GM12878 (cell line): ENCODE data around the gene DNAH11. TPM values are rescaled to one million over a fixed set of nuclear protein-coding genes. Genes with fewer than 3 reads are reported as not detected.

Source experiments
- BHLHE40 ChIP-seq, 2 experiments: fragments of 450-650 bp in 1 of 2; IDR thresholded peaks; 2 replicates each; pipeline ENCODE4 v1.6.1; 2011 to 2017; ENCODE audit warnings: low read depth in 2 of 2, borderline replicate concordance in 1 of 2, improper control_type of control experiment in 1 of 2, low read length in 1 of 2, mild to moderate bottlenecking in 1 of 2
- BMI1 ChIP-seq: fragments of 450-650 bp; IDR thresholded peaks from 2 replicates; pipeline ENCODE4 v1.6.1; 2016; ENCODE audit warnings: mild to moderate bottlenecking, moderate library complexity, borderline replicate concordance
- CBFB ChIP-seq: IDR thresholded peaks from 2 replicates; pipeline ENCODE4 v1.6.1; 2016; ENCODE audit warnings: antibody characterized with exemption, low read depth
- CEBPB ChIP-seq, 2 experiments: fragments of 150-350 bp in 1 of 2; IDR thresholded peaks; 2 replicates each; pipeline ENCODE4 v1.6.1; 2012 to 2014; ENCODE audit warnings: low read depth in 2 of 2, low read length in 2 of 2, borderline replicate concordance in 1 of 2, inconsistent platforms in 1 of 2
- CHD2 ChIP-seq: IDR thresholded peaks from 2 replicates; pipeline ENCODE4 v1.6.1; 2011; ENCODE audit warnings: low read depth, low read length, improper control_type of control experiment, borderline replicate concordance
- E2F4 ChIP-seq: IDR thresholded peaks from 2 replicates; pipeline ENCODE4 v1.6.1; 2012; ENCODE audit warnings: low read depth, low read length, improper control_type of control experiment
- ELK1 ChIP-seq: IDR thresholded peaks from 2 replicates; pipeline ENCODE4 v1.6.1; 2012; ENCODE audit warnings: low read depth, low read length, improper control_type of control experiment
- EZH2 ChIP-seq: IDR thresholded peaks from 2 replicates; pipeline ENCODE4 v1.6.1; 2012; ENCODE audit warnings: low read depth, mild to moderate bottlenecking, control low read depth, inconsistent platforms, low read length, borderline replicate concordance; ENCODE audit not compliant: control insufficient read depth
- FOS ChIP-seq: IDR thresholded peaks from 3 replicates; pipeline ENCODE4 v1.6.1; 2011; ENCODE audit warnings: borderline replicate concordance; ENCODE audit not compliant: insufficient read length; ENCODE audit errors: extremely low read depth
- GATAD2B ChIP-seq: fragments of 450-650 bp; conservative IDR thresholded peaks from 2 replicates; pipeline ENCODE4 v1.6.1; 2017; ENCODE audit warnings: low read depth, mild to moderate bottlenecking, moderate library complexity
- HDGF ChIP-seq: fragments of 450-650 bp; IDR thresholded peaks from 2 replicates; pipeline ENCODE4 v1.6.1; 2016; ENCODE audit warnings: antibody characterized with exemption
- JUNB ChIP-seq: IDR thresholded peaks from 2 replicates; pipeline ENCODE4 v1.6.1; 2016; ENCODE audit warnings: antibody characterized with exemption, mild to moderate bottlenecking
- KDM1A ChIP-seq: fragments of 200-600 bp; sonication (generic); IDR thresholded peaks from 2 replicates; pipeline ENCODE4 v1.6.1; 2016; ENCODE audit warnings: borderline replicate concordance
- LARP7 ChIP-seq: fragments of 450-650 bp; IDR thresholded peaks from 2 replicates; pipeline ENCODE4 v1.6.1; 2017; ENCODE audit warnings: mild to moderate bottlenecking
- NFYB ChIP-seq: IDR thresholded peaks from 2 replicates; pipeline ENCODE4 v1.6.1; 2011; ENCODE audit warnings: low read depth, mild to moderate bottlenecking, low read length, improper control_type of control experiment, moderate library complexity; ENCODE audit not compliant: insufficient read depth
- NKRF ChIP-seq: fragments of 450-650 bp; conservative IDR thresholded peaks from 2 replicates; pipeline ENCODE4 v1.6.1; 2017; ENCODE audit warnings: mild to moderate bottlenecking, moderate library complexity
- NR2C2 ChIP-seq: IDR thresholded peaks from 2 replicates; pipeline ENCODE4 v1.6.1; 2011; ENCODE audit warnings: borderline replicate concordance, low read depth; ENCODE audit not compliant: control insufficient read depth, insufficient read length
- PML ChIP-seq: IDR thresholded peaks from 2 replicates; pipeline ENCODE4 v1.6.1; 2012; ENCODE audit warnings: low read length, inconsistent platforms
- RAD51 ChIP-seq: fragments of 450-650 bp; IDR thresholded peaks from 2 replicates; pipeline ENCODE4 v1.6.1; 2016; ENCODE audit warnings: moderate library complexity, mild to moderate bottlenecking, inconsistent platforms
- SKIL ChIP-seq: fragments of 450-650 bp; IDR thresholded peaks from 2 replicates; pipeline ENCODE4 v1.6.1; 2017; ENCODE audit warnings: mild to moderate bottlenecking, low read depth, inconsistent platforms; ENCODE audit not compliant: poor library complexity, severe bottlenecking
- SUPT20H ChIP-seq: IDR thresholded peaks from 2 replicates; pipeline ENCODE4 v1.6.1; 2011; ENCODE audit warnings: low read depth, mild to moderate bottlenecking, low read length, moderate library complexity, borderline replicate concordance; ENCODE audit not compliant: control insufficient read depth
- TAF1 ChIP-seq: IDR thresholded peaks from 2 replicates; pipeline ENCODE4 v1.6.1; 2011; ENCODE audit warnings: mild to moderate bottlenecking, low read depth, low read length, borderline replicate concordance
- TARDBP ChIP-seq: IDR thresholded peaks from 2 replicates; pipeline ENCODE4 v1.6.1; 2016; ENCODE audit warnings: borderline replicate concordance
- WRNIP1 ChIP-seq: IDR thresholded peaks from 2 replicates; pipeline ENCODE4 v1.6.1; 2011; ENCODE audit warnings: low read depth, low read length, improper control_type of control experiment, borderline replicate concordance
- ZBED1 ChIP-seq: IDR thresholded peaks from 2 replicates; pipeline ENCODE4 v1.6.1; 2016; ENCODE audit warnings: borderline replicate concordance
- ZNF24 ChIP-seq: fragments of 450-650 bp; IDR thresholded peaks from 2 replicates; pipeline ENCODE4 v1.6.1; 2017; ENCODE audit warnings: antibody characterized with exemption, mild to moderate bottlenecking
- ZNF384 ChIP-seq: IDR thresholded peaks from 2 replicates; pipeline ENCODE4 v1.6.1; 2012; ENCODE audit warnings: low read depth, mild to moderate bottlenecking, low read length, improper control_type of control experiment, borderline replicate concordance
- polyA plus RNA-seq, 11 experiments: library from polyadenylated mRNA; depleted of rRNA in 4 of 11; unstranded in 6 of 11; stranded (reverse) in 5 of 11; fragments of >200 nt; fragmentation: Nextera tagmentation in 4 of 11; fragmentation: Illumina TruSeq in 1 of 11; extraction: Ambion mirVana in 4 of 11; extraction: Trizol in 1 of 11; gene quantifications; 1 replicate in 1 of 11; 2 replicates in 10 of 11; pipeline versions ENCODE4 v1.2.1 to v1.2.3, GENCODE V29; 2011 to 2016; ENCODE audit warnings: inconsistent platforms in 2 of 11, missing spikeins in 2 of 11, low read depth in 1 of 11
- total RNA-seq, 4 experiments: library from RNA; depleted of rRNA in 3 of 4; stranded (reverse); fragments of >200 nt in 3 of 4; fragmentation: Illumina TruSeq in 1 of 4; extraction: Trizol in 1 of 4; gene quantifications; 2 replicates each; pipeline versions ENCODE4 v1.2.1 to v1.2.3, GENCODE V29; 2013 to 2021

DNAH11 gene
- total and polyA plus RNA-seq, 10 of the 15 experiments (the other 5 are each of a cell fraction or from before 2014, with no cell fraction given): 0.03 to 0.56 (median 0.10) TPM

- no peak for TF ChIP-seq CEBPB (IDR thresholded peaks at IDR 0.05; ENCODE audit: borderline replicate concordance in 1 of 2, low read depth in 2 of 2, low read length in 2 of 2)
- TF ChIP-seq NKRF: no peak
- peak; percentile 40 to 42; a peak in 1 of 4 replicates for TF ChIP-seq BHLHE40 (IDR thresholded peaks at IDR 0.05; ENCODE audit: borderline replicate concordance in 1 of 2, low read depth in 2 of 2, low read length in 1 of 2)
- TF ChIP-seq RAD51: no peak
- TF ChIP-seq SKIL: no peak
- TF ChIP-seq SUPT20H: no peak
- TF ChIP-seq PML: no peak
- TF ChIP-seq BMI1: no peak
- no peak for TF ChIP-seq ZNF24
- TF ChIP-seq KDM1A: no peak
- TF ChIP-seq E2F4: no peak
- TF ChIP-seq NR2C2: no peak
- no peak for TF ChIP-seq ZBED1
- TF ChIP-seq NFYB: no peak
- no peak for TF ChIP-seq CBFB
- no peak for TF ChIP-seq TARDBP
- no peak for TF ChIP-seq CHD2
- TF ChIP-seq ELK1: no peak
- TF ChIP-seq EZH2: no peak
- TF ChIP-seq GATAD2B: no peak
- no peak for TF ChIP-seq TAF1
- no peak for TF ChIP-seq LARP7
- no peak for TF ChIP-seq FOS
- TF ChIP-seq WRNIP1: no peak
- TF ChIP-seq JUNB: peak; percentile 28; the same call in 1 of the 2 replicates
- TF ChIP-seq ZNF384: no peak
- TF ChIP-seq HDGF: no peak
Observed at GRCh38 chr7:21580073-21580521, 37.3 kb downstream of the DNAH11 start (continued).
